ENCODE data around the gene TDP2. TPM values are rescaled to one million over a fixed set of nuclear protein-coding genes. Genes with fewer than 3 reads are reported as not detected.
"Not testable (repeated sequence)": the region's sequence is repeated elsewhere in the genome, so short reads cannot be mapped to it uniquely, and the experiment has no call there.

Gene TDP2
- polyA plus RNA-seq, 2 donors = 13.9 to 14.2 TPM

DNA sequence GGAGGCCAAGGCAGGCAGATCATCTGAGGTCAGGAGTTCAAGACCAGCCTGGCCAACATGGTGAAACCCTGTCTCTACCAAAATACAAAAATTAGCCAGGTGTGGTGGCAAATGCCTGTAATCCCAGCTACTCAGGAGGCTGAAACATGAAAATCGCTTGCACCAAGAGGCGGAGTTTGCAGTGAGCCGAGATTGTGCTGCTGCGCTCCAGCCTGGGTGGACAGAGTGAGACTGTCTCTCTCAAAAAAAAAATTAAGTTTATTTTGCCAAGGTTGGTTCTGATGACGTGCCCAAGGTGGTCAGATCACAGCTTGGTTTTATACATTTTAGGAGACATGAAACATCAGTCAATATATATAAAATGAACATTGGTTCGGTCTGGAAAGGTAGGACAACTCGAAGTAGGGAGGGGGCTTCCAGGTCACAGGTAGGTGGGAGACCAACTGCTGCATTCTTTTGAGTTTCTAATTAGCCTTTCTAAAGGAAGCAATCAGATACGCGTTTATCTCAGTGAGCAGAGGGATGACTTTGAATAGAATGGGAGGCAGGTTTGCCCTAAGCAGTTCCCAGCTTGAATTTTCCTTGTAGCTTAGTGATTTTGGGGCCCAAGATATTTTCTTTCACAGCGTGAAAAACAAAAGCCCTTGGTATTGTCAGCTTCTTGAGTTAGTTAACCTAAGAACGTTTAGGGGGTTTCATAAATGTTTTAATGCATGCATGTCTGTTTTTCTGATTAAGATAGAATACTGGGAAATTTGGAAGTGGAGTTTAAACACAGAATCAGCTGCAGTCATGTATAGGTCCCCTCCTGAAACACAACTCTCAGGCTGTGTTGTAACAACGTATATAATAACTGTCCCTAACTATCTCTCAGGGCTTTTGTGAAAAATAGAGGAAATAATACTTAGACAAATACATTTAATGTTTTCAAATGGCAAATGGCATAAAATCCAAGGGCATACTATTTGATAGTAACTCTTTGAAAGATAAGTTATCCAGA is 16.9 kb upstream of the TDP2 start:
- Histone ChIP-seq H3K9me3 (ENCODE audit: control insufficient read depth in 2 of 2, insufficient read depth in 1 of 2, low read depth in 1 of 2, low read length in 1 of 2) (no peaks in the 10 kb centered on the region), H3K4me1 (ENCODE audit: control insufficient read depth in 2 of 2, insufficient read depth in 2 of 2, low read length in 1 of 2) (no peaks in the 10 kb centered on the region), H3K36me3 (ENCODE audit: control insufficient read depth in 2 of 2, insufficient read depth in 2 of 2, low read length in 1 of 2) (no peaks in the 10 kb centered on the region), H3K27ac (ENCODE audit: low read depth in 2 of 2, low read length in 1 of 2) (no peak overlapping the region), H3K27me3 (ENCODE audit: control insufficient read depth in 1 of 2, insufficient read depth in 2 of 2, low read length in 2 of 2) (no peaks in the 10 kb centered on the region), H3K4me3 (ENCODE audit: low read depth in 1 of 2, low read length in 2 of 2) (no peak overlapping the region)
- 77 to 80% methylated on average over 12 of the region's 12 CpGs for WGBS, 2 donors

DNA sequence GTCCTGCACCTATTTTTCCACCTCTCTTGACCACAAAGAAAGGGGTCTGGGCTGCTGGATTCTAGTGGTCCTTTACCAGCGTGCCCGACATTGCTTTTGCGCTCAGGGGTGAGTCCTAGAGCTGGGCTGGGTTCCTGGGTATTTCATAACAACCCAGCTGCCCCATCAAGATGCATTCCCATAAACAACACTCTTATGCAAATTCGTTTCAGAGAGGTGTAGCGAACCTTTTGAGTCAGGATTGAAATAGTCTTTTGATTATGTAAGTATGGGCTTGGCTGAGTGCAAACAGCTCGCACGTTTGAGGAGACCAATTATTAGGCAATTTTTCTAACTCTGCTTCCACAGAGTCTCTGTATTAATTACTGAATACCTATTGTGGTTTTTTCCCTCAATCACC is 13.9 kb upstream of the TDP2 start:
- Histone ChIP-seq H3K27ac (ENCODE audit: low read depth in 2 of 2, low read length in 1 of 2) (no peak overlapping the region), H3K36me3 (ENCODE audit: control insufficient read depth in 2 of 2, insufficient read depth in 2 of 2, low read length in 1 of 2) (no peaks in the 10 kb centered on the region), H3K4me1 (ENCODE audit: control insufficient read depth in 2 of 2, insufficient read depth in 2 of 2, low read length in 1 of 2) (no peaks in the 10 kb centered on the region), H3K9me3 (ENCODE audit: control insufficient read depth in 2 of 2, insufficient read depth in 1 of 2, low read depth in 1 of 2, low read length in 1 of 2) (no peaks in the 10 kb centered on the region), H3K4me3 (ENCODE audit: low read depth in 1 of 2, low read length in 2 of 2) (no peak overlapping the region), H3K27me3 (ENCODE audit: control insufficient read depth in 1 of 2, insufficient read depth in 2 of 2, low read length in 2 of 2) (no peaks in the 10 kb centered on the region)
- WGBS, 2 donors = 84 to 88% methylated on average over 7 of the region's 7 CpGs

DNA sequence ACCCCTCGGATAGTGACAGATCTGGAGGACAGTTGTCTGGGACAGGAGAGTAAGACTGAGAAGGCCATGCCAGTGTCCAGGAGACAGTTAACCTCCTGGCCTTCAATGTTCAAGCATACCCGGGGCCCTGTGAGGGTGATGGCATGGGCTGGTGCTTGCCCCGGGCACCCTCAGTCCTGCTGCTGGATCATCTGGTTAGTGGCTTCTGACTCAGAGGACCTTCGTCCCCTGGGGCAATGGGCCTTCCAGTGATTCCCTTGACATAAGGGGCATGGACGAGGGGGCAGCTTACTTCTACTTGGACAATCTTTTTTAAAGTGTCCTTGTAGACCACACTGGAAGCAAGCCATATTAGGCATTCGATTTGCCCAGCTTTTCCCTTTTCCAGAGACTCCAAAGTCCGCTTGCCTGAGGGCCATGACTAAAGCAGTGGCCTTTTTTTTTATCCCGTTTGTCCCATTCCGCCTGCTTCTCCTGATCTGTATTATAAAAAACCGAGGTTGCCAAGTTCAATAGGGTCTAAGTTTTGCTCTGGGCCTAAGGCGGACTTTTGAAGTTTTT is 12.2 kb upstream of the TDP2 start:
- 82 to 89% methylated on average over 10 to 11 of the region's 11 CpGs for WGBS, 2 donors
- not testable (repeated sequence) for H3K27ac ChIP-seq (ENCODE audit: low read depth in 2 of 2, low read length in 1 of 2); H3K27me3 ChIP-seq (ENCODE audit: control insufficient read depth in 1 of 2, insufficient read depth in 2 of 2, low read length in 2 of 2)

DNA sequence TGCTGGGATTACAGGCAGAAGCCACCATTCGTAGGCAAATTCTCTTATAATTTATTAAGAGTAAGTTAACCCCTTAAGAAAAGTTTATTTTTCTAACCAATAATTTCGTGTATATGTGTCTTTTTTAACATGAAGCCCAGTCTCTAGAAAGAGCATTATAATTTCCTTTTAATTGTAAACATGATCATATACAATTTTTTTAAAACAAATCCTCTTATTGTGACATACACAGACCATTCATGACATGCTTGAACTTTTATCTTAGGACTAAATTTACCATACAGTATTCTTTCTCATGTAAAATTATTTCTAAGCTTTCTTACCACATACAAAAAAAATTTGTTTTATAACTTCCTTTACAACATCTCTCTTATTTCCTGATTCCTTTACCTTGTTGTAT is 6.9 kb upstream of the TDP2 start:
- H3K36me3 ChIP-seq (ENCODE audit: control insufficient read depth in 2 of 2, insufficient read depth in 2 of 2, low read length in 1 of 2) = no peaks in the 10 kb centered on the region
- no peak overlapping the region for H3K27ac ChIP-seq (ENCODE audit: low read depth in 2 of 2, low read length in 1 of 2)
- H3K27me3 ChIP-seq (ENCODE audit: control insufficient read depth in 1 of 2, insufficient read depth in 2 of 2, low read length in 2 of 2) = no peaks in the 10 kb centered on the region
- 77 to 88% methylated on average over 2 of the region's 2 CpGs for WGBS, 2 donors
- peaks cover 3% of the 10 kb centered on the region in 2 donors for H3K9me3 ChIP-seq (ENCODE audit: control insufficient read depth in 2 of 2, insufficient read depth in 1 of 2, low read depth in 1 of 2, low read length in 1 of 2)
- H3K4me3 ChIP-seq (ENCODE audit: low read depth in 1 of 2, low read length in 2 of 2) = no peak overlapping the region
- H3K4me1 ChIP-seq (ENCODE audit: control insufficient read depth in 2 of 2, insufficient read depth in 2 of 2, low read length in 1 of 2) = no peaks in the 10 kb centered on the region

More for the DNA sequence above, 12.2 kb upstream of the TDP2 start:
- H3K4me1 ChIP-seq (ENCODE audit: control insufficient read depth in 2 of 2, insufficient read depth in 2 of 2, low read length in 1 of 2); H3K36me3 ChIP-seq (ENCODE audit: control insufficient read depth in 2 of 2, insufficient read depth in 2 of 2, low read length in 1 of 2); H3K4me3 ChIP-seq (ENCODE audit: low read depth in 1 of 2, low read length in 2 of 2); H3K9me3 ChIP-seq (ENCODE audit: control insufficient read depth in 2 of 2, insufficient read depth in 1 of 2, low read depth in 1 of 2, low read length in 1 of 2): not testable (repeated sequence)

DNA sequence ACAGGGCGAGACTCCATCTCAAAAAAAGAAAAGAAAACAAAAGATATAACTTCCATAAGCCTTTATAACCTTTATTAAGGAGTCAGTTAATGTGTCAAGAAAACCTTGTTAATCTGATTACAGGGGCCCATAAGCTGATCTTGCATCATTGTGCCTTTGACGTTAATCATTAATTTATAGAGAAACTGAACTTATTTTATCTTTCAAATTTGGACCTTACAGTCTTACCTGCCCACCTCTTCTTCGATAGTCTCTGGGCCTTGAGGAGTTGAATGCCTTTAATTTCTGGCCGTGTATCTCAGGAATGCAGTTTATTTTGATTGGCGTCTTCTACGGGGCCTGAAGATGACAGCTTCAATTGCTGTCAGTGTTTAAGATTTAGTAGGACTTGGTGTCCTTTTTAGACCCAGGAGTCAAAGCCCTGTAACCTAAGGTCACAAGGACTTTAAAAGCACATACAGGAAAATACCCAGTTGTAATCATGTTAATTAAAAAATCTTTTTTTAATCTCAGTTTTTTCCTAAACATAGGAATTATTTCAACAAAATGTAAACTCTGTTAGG is 6.0 kb upstream of the TDP2 start:
- no peaks in the 10 kb centered on the region for H3K36me3 ChIP-seq (ENCODE audit: control insufficient read depth in 2 of 2, insufficient read depth in 2 of 2, low read length in 1 of 2)
- peaks cover 3% of the 10 kb centered on the region in 2 donors for H3K9me3 ChIP-seq (ENCODE audit: control insufficient read depth in 2 of 2, insufficient read depth in 1 of 2, low read depth in 1 of 2, low read length in 1 of 2)
- H3K4me3 ChIP-seq (ENCODE audit: low read depth in 1 of 2, low read length in 2 of 2) = no peak overlapping the region
- no peak overlapping the region for H3K27ac ChIP-seq (ENCODE audit: low read depth in 2 of 2, low read length in 1 of 2)
- H3K4me1 ChIP-seq (ENCODE audit: control insufficient read depth in 2 of 2, insufficient read depth in 2 of 2, low read length in 1 of 2) = no peaks in the 10 kb centered on the region
- no peaks in the 10 kb centered on the region for H3K27me3 ChIP-seq (ENCODE audit: control insufficient read depth in 1 of 2, insufficient read depth in 2 of 2, low read length in 2 of 2)
- WGBS, 2 donors = 77 to 95% methylated on average over 6 of the region's 6 CpGs

DNA sequence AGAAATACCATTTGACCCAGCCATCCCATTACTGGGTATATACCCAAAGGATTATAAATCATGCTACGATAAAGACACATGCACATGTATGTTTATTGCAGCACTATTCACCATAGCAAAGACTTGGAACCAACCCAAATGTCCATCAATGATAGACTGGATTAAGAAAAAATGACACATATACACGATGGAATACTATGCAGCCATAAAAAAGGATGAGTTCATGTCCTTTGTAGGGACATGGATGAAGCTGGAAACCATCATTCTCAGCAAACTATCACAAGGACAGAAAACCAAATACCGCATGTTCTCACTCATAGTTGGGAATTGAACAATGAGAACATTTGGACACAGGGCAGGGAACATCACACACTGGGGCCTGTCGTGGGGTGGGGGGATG is 4.4 kb upstream of the TDP2 start:
- not testable (repeated sequence) for H3K27ac ChIP-seq (ENCODE audit: low read depth in 2 of 2, low read length in 1 of 2); H3K4me3 ChIP-seq (ENCODE audit: low read depth in 1 of 2, low read length in 2 of 2); H3K36me3 ChIP-seq (ENCODE audit: control insufficient read depth in 2 of 2, insufficient read depth in 2 of 2, low read length in 1 of 2); H3K9me3 ChIP-seq (ENCODE audit: control insufficient read depth in 2 of 2, insufficient read depth in 1 of 2, low read depth in 1 of 2, low read length in 1 of 2); H3K27me3 ChIP-seq (ENCODE audit: control insufficient read depth in 1 of 2, insufficient read depth in 2 of 2, low read length in 2 of 2); H3K4me1 ChIP-seq (ENCODE audit: control insufficient read depth in 2 of 2, insufficient read depth in 2 of 2, low read length in 1 of 2)
- 97% methylated on average over 4 of the region's 4 CpGs for WGBS, 2 donors

DNA sequence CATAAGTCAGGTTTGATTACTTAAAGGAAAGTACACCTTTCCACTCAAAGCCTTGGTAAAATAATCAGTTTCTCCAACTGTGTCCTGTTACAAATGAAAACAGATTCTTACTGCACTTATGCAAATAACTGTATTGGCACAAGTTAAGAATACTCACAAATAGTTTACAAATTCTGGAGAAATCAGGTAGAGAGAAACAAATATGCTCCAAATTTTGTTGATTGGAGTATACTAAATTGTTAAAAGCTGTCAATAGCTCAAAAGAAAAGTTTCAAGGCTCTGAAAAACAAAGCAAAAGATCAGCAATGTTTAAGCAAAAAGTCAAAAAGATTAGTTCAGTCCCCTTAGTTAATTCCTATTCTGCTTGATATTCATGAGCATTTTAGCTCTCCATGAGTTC is 3.8 kb upstream of the TDP2 start:
- not testable (repeated sequence) for H3K4me3 ChIP-seq (ENCODE audit: low read depth in 1 of 2, low read length in 2 of 2); H3K4me1 ChIP-seq (ENCODE audit: control insufficient read depth in 2 of 2, insufficient read depth in 2 of 2, low read length in 1 of 2); H3K27me3 ChIP-seq (ENCODE audit: control insufficient read depth in 1 of 2, insufficient read depth in 2 of 2, low read length in 2 of 2); H3K36me3 ChIP-seq (ENCODE audit: control insufficient read depth in 2 of 2, insufficient read depth in 2 of 2, low read length in 1 of 2); H3K27ac ChIP-seq (ENCODE audit: low read depth in 2 of 2, low read length in 1 of 2); H3K9me3 ChIP-seq (ENCODE audit: control insufficient read depth in 2 of 2, insufficient read depth in 1 of 2, low read depth in 1 of 2, low read length in 1 of 2)

DNA sequence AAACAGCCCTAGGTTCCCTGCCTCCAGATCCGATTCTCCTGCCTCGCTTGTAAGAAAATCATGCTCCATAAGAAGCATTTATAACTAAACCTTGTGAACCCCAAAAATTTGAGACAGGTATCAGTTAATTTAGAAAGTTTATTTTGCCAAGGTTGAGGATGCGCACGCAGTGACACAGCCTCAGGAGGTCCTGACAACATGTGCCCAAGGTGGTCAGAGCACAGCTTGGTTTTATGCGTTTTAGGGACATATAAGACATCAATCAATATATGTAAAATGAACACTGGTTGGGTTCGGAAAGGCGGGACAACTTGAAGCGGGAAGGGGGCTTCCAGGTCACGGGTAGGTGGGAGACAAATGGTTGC is 2.3 kb upstream of the TDP2 start:
- peaks cover under 1 to 1% of the 10 kb centered on the region in 2 donors for H3K9me3 ChIP-seq (ENCODE audit: control insufficient read depth in 2 of 2, insufficient read depth in 1 of 2, low read depth in 1 of 2, low read length in 1 of 2)
- no peaks in the 10 kb centered on the region for H3K4me1 ChIP-seq (ENCODE audit: control insufficient read depth in 2 of 2, insufficient read depth in 2 of 2, low read length in 1 of 2)
- H3K4me3 ChIP-seq (ENCODE audit: low read depth in 1 of 2, low read length in 2 of 2) = no peak overlapping the region
- H3K27ac ChIP-seq (ENCODE audit: low read depth in 2 of 2, low read length in 1 of 2) = no peak overlapping the region
- WGBS, 2 donors = 91 to 96% methylated on average over 9 of the region's 9 CpGs
- H3K36me3 ChIP-seq (ENCODE audit: control insufficient read depth in 2 of 2, insufficient read depth in 2 of 2, low read length in 1 of 2) = no peaks in the 10 kb centered on the region
- H3K27me3 ChIP-seq (ENCODE audit: control insufficient read depth in 1 of 2, insufficient read depth in 2 of 2, low read length in 2 of 2) = no peaks in the 10 kb centered on the region

DNA sequence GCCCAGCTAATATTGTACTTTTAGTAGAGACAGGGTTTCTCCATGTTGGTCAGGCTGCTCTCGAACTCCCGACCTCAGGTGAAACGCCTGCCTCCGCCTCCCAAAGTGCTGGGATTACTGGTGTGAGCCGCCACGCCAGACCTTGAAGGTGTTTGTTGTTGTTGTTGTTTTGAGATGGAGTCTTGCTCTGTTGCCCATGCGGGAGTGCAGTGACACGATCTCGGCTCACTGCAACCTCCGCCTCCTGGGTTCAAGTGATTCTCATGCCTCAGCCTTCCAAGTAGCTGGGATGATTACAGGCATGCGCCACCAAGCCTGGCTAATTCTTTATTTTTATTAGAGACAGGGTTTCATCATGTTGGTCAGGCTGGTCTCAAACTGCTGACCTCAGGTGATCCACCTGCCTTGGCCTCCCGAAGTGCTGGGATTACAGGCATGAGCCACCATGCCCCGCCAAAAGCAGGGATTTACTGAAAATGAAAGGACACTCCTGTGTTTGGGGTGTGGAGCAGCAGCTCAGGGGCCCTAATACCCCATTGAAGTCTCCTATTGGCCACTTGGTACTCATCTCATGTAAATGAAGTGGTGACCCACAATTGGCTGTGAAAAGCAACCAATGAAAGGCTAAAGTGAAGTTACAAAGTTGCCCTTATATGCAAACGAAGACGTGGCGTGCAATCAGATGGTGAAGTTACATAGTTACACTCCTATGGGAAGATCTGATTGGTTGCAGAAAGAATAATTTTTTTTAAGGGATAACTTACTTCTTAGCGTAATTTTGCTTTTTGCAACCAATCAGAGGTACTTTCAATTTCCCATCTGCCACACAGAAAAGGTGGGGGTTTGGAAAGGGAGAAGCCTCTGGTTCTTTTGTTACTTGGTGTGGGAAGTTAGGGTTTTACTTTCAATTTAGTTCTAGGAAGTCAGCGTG is 1.6 kb upstream of the TDP2 start:
- 93 to 96% methylated on average over 18 of the region's 18 CpGs for WGBS, 2 donors
- H3K36me3 ChIP-seq (ENCODE audit: control insufficient read depth in 2 of 2, insufficient read depth in 2 of 2, low read length in 1 of 2); H3K4me3 ChIP-seq (ENCODE audit: low read depth in 1 of 2, low read length in 2 of 2); H3K9me3 ChIP-seq (ENCODE audit: control insufficient read depth in 2 of 2, insufficient read depth in 1 of 2, low read depth in 1 of 2, low read length in 1 of 2); H3K4me1 ChIP-seq (ENCODE audit: control insufficient read depth in 2 of 2, insufficient read depth in 2 of 2, low read length in 1 of 2); H3K27me3 ChIP-seq (ENCODE audit: control insufficient read depth in 1 of 2, insufficient read depth in 2 of 2, low read length in 2 of 2); H3K27ac ChIP-seq (ENCODE audit: low read depth in 2 of 2, low read length in 1 of 2): not testable (repeated sequence)
